ENCODE measurements around the gene SLC5A4.
"Not testable (repeated sequence)": the region's sequence is repeated elsewhere in the genome, so short reads cannot be mapped to it uniquely, and the experiment has no call there.

The SLC5A4 gene

GRCh38 chr22:32199341-32199740, 55.8 kb downstream of the SLC5A4 start:
- no peak for DNase-seq

- DNase-seq, result not testable (repeated sequence)
Measured at GRCh38 chr22:32197553-32198226, 57.5 kb downstream of the SLC5A4 start.

- not testable (repeated sequence) for DNase-seq
Measured at GRCh38 chr22:32195900-32196299, 59.2 kb downstream of the SLC5A4 start.

GRCh38 chr22:32193346-32193745, 61.8 kb downstream of the SLC5A4 start:
- DNase-seq, result not testable (repeated sequence)

GRCh38 chr22:32191021-32191420, 64.1 kb downstream of the SLC5A4 start:
- not testable (repeated sequence) for DNase-seq

- DNase-seq, result no peak
Measured at GRCh38 chr22:32185821-32186220, 69.3 kb downstream of the SLC5A4 start.

GRCh38 chr22:32183625-32184024, 71.5 kb downstream of the SLC5A4 start:
- no peak for DNase-seq

GRCh38 chr22:32181043-32181442, 74.1 kb downstream of the SLC5A4 start:
- DNase-seq, result no peak

GRCh38 chr22:32177221-32177765, 77.9 kb downstream of the SLC5A4 start:
- DNase-seq, result no peak

GRCh38 chr22:32175683-32176644, 79.2 kb downstream of the SLC5A4 start:
- DNase-seq, result no peak

GRCh38 chr22:32175115-32175514, 80.0 kb downstream of the SLC5A4 start:
- DNase-seq, result no peak
